HepG2 (cell line): ENCODE measurements around the gene TAPBP. TPM values are rescaled to one million over a fixed set of nuclear protein-coding genes. Genes with fewer than 3 reads are reported as not detected.

Experiments used
- CBFB ChIP-seq: sonication (generic); formaldehyde crosslinking; IDR thresholded peaks from 2 replicates; pipeline ENCODE4 v1.4.0; 2020; ENCODE audit warnings: missing genetic modification reagents
- FOXK2 ChIP-seq: fragments of 450-650 bp; IDR thresholded peaks from 2 replicates; pipeline ENCODE4 v1.6.1; 2016
- KAT7 ChIP-seq: IDR thresholded peaks from 2 replicates; pipeline ENCODE4 v1.6.1; 2018; ENCODE audit warnings: borderline replicate concordance, missing compliant biosample characterization
- KLF11 ChIP-seq: IDR thresholded peaks from 2 replicates; pipeline ENCODE4 v1.6.1; 2016; ENCODE audit warnings: missing compliant biosample characterization
- KLF16 ChIP-seq, 2 experiments: sonication (generic) in 1 of 2; formaldehyde crosslinking in 1 of 2; IDR thresholded peaks; 2 replicates each; pipeline versions ENCODE4 v1.6.1 to v1.8.0; 2016 to 2023; ENCODE audit warnings: missing genetic modification reagents in 2 of 2, missing compliant biosample characterization in 1 of 2
- NONO ChIP-seq, 2 experiments: fragments of 450-650 bp in 1 of 2; sonication (generic) in 1 of 2; formaldehyde crosslinking in 1 of 2; IDR thresholded peaks in 1 of 2; conservative IDR thresholded peaks in 1 of 2; 2 replicates each; pipeline versions ENCODE4 v1.6.1 to v1.8.0; 2017 to 2022; ENCODE audit warnings: mild to moderate bottlenecking in 1 of 2, missing genetic modification reagents in 1 of 2, moderate library complexity in 1 of 2
- POLR2G ChIP-seq: fragments of 200-400 bp; formaldehyde crosslinking; IDR thresholded peaks from 2 replicates; pipeline ENCODE4 v1.6.1; 2018; ENCODE audit warnings: mild to moderate bottlenecking, low read depth, low read length, moderate library complexity
- SIN3A ChIP-seq: IDR thresholded peaks from 2 replicates; pipeline ENCODE4 v1.6.1; 2011; ENCODE audit warnings: low read depth, mild to moderate bottlenecking, control low read depth, low read length, borderline replicate concordance
- SNAI1 ChIP-seq: sonication (generic); formaldehyde crosslinking; IDR thresholded peaks from 2 replicates; pipeline ENCODE4 v1.5.0; 2020; ENCODE audit warnings: mild to moderate bottlenecking, missing genetic modification reagents, borderline replicate concordance
- TAF15 ChIP-seq: fragments of 200-400 bp; formaldehyde crosslinking; IDR thresholded peaks from one replicate; pipeline ENCODE4 v1.6.1; 2018; ENCODE audit warnings: mild to moderate bottlenecking, low read depth, low read length; ENCODE audit not compliant: poor library complexity, severe bottlenecking
- TRIM24 ChIP-seq: sonication (generic); formaldehyde crosslinking; IDR thresholded peaks from 2 replicates; pipeline ENCODE4 v1.8.0; 2022; ENCODE audit warnings: mild to moderate bottlenecking, missing genetic modification reagents
- ZBTB20 ChIP-seq: sonication (generic); formaldehyde crosslinking; IDR thresholded peaks from 2 replicates; pipeline ENCODE4 v1.8.1; 2023; ENCODE audit warnings: missing genetic modification reagents, low read depth, mild to moderate bottlenecking, borderline replicate concordance
- ZBTB21 ChIP-seq: sonication (generic); formaldehyde crosslinking; IDR thresholded peaks from 2 replicates; pipeline ENCODE4 v1.4.0; 2020; ENCODE audit warnings: missing genetic modification reagents
- ZC3H13 ChIP-seq: sonication (generic); formaldehyde crosslinking; IDR thresholded peaks from 2 replicates; pipeline ENCODE4 v1.8.1; 2023; ENCODE audit warnings: mild to moderate bottlenecking, missing genetic modification reagents, moderate library complexity
- ZFP36L2 ChIP-seq: sonication (generic); formaldehyde crosslinking; IDR thresholded peaks from 2 replicates; pipeline ENCODE4 v1.4.0; 2020; ENCODE audit warnings: missing genetic modification reagents
- ZMAT3 ChIP-seq: sonication (generic); formaldehyde crosslinking; conservative IDR thresholded peaks from 2 replicates; pipeline ENCODE4 v1.7.0; 2021; ENCODE audit warnings: missing genetic modification reagents
- ZNF331 ChIP-seq: sonication (generic); formaldehyde crosslinking; IDR thresholded peaks from 2 replicates; pipeline ENCODE4 v1.4.0; 2020; ENCODE audit warnings: missing genetic modification reagents
- ZNF484 ChIP-seq: sonication (generic); formaldehyde crosslinking; IDR thresholded peaks from 2 replicates; pipeline ENCODE4 v1.5.1; 2020; ENCODE audit warnings: mild to moderate bottlenecking, low read depth, missing genetic modification reagents, borderline replicate concordance
- ZNF564 ChIP-seq: sonication (generic); formaldehyde crosslinking; IDR thresholded peaks from 2 replicates; pipeline ENCODE4 v1.8.1; 2023; ENCODE audit warnings: mild to moderate bottlenecking, missing genetic modification reagents
- polyA plus RNA-seq, 8 experiments: library from polyadenylated mRNA; depleted of rRNA in 3 of 8; stranded (reverse) in 7 of 8; unstranded in 1 of 8; fragments of >200 nt; fragmentation: Illumina TruSeq in 4 of 8; extraction: Trizol in 4 of 8; gene quantifications; 2 replicates each; pipeline versions ENCODE4 v1.2.1 to v1.2.3, GENCODE V29; 2011 to 2016; ENCODE audit warnings: low read depth in 4 of 8, missing spikeins in 1 of 8, mixed read lengths in 1 of 8; ENCODE audit not compliant: insufficient read depth in 1 of 8
- total RNA-seq, 5 experiments: library from RNA; depleted of rRNA; stranded (reverse); fragments of >200 nt; fragmentation: Illumina TruSeq; extraction: Trizol; gene quantifications; 2 replicates each; pipeline ENCODE4 v1.2.3, GENCODE V29; 2016; ENCODE audit warnings: low read depth in 1 of 5
- TF ChIP-seq, protein P1 (sequence below): sonication (generic); formaldehyde crosslinking; IDR thresholded peaks from 2 replicates; pipeline ENCODE4 v1.4.0; 2020; ENCODE audit warnings: low read depth, missing genetic modification reagents
- TF ChIP-seq, protein P2 (sequence below): IDR thresholded peaks from 2 replicates; pipeline ENCODE4 v1.6.1; 2016; ENCODE audit warnings: missing biosample characterization, missing genetic modification reagents, low read depth

Gene TAPBP
- total and polyA plus RNA-seq, 2 of the 13 experiments (the other 11 are each of a cell fraction or from before 2014, with no cell fraction given), result 27.4 to 32.3 TPM

- TF ChIP-seq, protein P1, sequence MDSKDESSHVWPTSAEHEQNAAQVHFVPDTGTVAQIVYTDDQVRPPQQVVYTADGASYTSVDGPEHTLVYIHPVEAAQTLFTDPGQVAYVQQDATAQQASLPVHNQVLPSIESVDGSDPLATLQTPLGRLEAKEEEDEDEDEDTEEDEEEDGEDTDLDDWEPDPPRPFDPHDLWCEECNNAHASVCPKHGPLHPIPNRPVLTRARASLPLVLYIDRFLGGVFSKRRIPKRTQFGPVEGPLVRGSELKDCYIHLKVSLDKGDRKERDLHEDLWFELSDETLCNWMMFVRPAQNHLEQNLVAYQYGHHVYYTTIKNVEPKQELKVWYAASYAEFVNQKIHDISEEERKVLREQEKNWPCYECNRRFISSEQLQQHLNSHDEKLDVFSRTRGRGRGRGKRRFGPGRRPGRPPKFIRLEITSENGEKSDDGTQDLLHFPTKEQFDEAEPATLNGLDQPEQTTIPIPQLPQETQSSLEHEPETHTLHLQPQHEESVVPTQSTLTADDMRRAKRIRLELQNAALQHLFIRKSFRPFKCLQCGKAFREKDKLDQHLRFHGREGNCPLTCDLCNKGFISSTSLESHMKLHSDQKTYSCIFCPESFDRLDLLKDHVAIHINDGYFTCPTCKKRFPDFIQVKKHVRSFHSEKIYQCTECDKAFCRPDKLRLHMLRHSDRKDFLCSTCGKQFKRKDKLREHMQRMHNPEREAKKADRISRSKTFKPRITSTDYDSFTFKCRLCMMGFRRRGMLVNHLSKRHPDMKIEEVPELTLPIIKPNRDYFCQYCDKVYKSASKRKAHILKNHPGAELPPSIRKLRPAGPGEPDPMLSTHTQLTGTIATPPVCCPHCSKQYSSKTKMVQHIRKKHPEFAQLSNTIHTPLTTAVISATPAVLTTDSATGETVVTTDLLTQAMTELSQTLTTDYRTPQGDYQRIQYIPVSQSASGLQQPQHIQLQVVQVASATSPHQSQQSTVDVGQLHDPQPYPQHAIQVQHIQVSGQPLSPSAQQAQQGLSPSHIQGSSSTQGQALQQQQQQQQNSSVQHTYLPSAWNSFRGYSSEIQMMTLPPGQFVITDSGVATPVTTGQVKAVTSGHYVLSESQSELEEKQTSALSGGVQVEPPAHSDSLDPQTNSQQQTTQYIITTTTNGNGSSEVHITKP (CRISPR knock-in tag), result peak; percentile 89; the same call in 1 of the 2 replicates
- TF ChIP-seq ZNF331 (CRISPR knock-in tag), result peak; percentile 33; the same call in 1 of the 2 replicates
- TF ChIP-seq KLF11 (CRISPR knock-in tag), result 0 out of 2 replicates have a peak, but pooled peaks have one; percentile 20
- TF ChIP-seq KLF16 (CRISPR knock-in tag; IDR thresholded peaks at IDR 0.05), result peak in 1 of 2 experiments; percentile 74; a peak in 2 of 4 replicates
- TF ChIP-seq ZBTB20 (CRISPR knock-in tag), result no peak; the same call in 1 of the 2 replicates
- TF ChIP-seq SNAI1 (CRISPR knock-in tag), result no peak
- TF ChIP-seq FOXK2, result no peak
- no peak; the same call in 1 of the 2 replicates for TF ChIP-seq ZC3H13
- no peak for TF ChIP-seq ZBTB21 (CRISPR knock-in tag)
- no peak for TF ChIP-seq NONO (IDR thresholded peaks at IDR 0.05)
- peak; percentile 62; the same call in 1 of the 2 replicates for TF ChIP-seq NONO (CRISPR knock-in tag; conservative IDR thresholded peaks at IDR 0.05)
- no peak for TF ChIP-seq TAF15
- peak; percentile 29; the same call in 1 of the 2 replicates for TF ChIP-seq CBFB (CRISPR knock-in tag)
- TF ChIP-seq POLR2G, result peak; percentile 85
- TF ChIP-seq ZMAT3 (CRISPR knock-in tag), result peak; percentile 69; the same call in 1 of the 2 replicates
- TF ChIP-seq, protein P2, sequence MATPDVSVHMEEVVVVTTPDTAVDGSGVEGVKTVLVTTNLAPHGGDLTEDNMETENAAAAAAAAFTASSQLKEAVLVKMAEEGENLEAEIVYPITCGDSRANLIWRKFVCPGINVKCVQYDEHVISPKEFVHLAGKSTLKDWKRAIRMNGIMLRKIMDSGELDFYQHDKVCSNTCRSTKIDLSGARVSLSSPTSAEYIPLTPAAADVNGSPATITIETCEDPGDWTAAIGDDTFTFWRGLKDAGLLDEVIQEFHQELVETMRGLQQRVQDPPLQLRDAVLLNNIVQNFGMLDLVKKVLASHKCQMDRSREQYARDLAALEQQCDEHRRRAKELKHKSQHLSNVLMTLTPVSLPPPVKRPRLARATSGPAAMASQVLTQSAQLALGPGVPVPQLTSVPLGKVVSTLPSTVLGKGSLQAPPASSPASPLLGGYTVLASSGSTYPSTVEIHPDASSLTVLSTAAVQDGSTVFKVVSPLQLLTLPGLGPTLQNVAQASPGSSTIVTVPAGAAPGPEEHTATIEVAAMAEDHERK, result 0 out of 2 replicates have a peak, but pooled peaks have one; percentile 29
- TF ChIP-seq ZNF484 (CRISPR knock-in tag), result no peak
- TF ChIP-seq SIN3A, result no peak; the same call in 1 of the 2 replicates
- TF ChIP-seq KAT7 (CRISPR knock-in tag), result no peak
- no peak for TF ChIP-seq ZFP36L2
- no peak for TF ChIP-seq ZNF564
- no peak for TF ChIP-seq TRIM24
These were observed 4.0 kb upstream of the TAPBP start, which contains the start of gene ZBTB22 (continued) for GRCh38 chr6:33317669-33318425.
